ENCODE data around the gene FBXW5.

The FBXW5 gene, protein sequence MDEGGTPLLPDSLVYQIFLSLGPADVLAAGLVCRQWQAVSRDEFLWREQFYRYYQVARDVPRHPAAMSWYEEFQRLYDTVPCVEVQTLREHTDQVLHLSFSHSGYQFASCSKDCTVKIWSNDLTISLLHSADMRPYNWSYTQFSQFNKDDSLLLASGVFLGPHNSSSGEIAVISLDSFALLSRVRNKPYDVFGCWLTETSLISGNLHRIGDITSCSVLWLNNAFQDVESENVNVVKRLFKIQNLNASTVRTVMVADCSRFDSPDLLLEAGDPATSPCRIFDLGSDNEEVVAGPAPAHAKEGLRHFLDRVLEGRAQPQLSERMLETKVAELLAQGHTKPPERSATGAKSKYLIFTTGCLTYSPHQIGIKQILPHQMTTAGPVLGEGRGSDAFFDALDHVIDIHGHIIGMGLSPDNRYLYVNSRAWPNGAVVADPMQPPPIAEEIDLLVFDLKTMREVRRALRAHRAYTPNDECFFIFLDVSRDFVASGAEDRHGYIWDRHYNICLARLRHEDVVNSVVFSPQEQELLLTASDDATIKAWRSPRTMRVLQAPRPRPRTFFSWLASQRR

DNA sequence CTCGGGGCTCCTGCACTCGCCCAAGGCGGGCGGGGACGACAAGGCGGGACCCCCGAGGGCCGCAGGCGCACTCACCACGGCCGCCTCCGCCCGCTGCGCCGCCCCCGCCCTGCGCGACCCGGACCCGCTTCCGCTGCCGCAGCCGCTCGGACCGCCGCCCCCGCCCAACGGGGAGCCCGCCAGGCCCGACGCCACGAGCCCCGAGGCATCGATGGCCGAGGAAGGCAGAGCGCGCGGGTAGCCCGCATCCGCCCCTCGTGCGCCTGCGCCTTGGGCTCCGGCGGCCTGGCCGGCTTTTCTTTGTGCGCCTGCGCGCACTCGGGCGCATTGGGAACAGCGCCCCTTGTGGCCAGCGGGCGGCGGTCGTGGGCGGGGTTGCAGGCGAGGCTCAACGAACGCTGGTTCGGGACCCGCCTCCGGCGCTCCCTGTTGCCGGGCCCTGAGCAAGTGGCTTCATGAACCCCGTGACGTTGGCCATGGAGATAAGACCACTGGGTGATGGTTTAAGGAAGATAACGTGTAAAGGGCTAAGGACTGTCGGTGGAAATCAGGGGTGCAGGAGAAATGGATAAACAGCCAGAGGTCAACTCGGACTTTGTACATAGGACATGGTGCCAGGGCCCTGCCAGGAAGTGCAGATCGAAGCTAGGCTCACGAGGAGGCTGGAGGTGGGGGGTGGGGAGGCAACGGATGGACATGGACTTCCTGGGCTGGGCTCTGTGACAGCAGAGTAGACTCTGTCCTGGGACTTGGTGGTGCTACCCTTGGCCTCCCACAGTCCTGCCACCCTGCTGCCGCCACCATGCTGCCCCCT lies at the start of gene FBXW5, which contains the start of gene C8G:
Gene FBXW5 (minus strand): TSS at position 220 of the 814 bp plus-strand sequence. CDS start 655 bp downstream, outside the sequence.
Gene C8G (plus strand): TSS at position 725 of the 814 bp plus-strand sequence. CDS start 78 bp downstream, at position 803.
- in situ Hi-C loops (cut with HindIII; ENCODE audit: low sequenced_read_pairs), result loop anchor here (5.0 to 25.0 kb wide), 2 partner anchors 83 to 218 kb away; partner anchors contain the start of genes ABCA2, LRRC26 and TMEM210

DNA sequence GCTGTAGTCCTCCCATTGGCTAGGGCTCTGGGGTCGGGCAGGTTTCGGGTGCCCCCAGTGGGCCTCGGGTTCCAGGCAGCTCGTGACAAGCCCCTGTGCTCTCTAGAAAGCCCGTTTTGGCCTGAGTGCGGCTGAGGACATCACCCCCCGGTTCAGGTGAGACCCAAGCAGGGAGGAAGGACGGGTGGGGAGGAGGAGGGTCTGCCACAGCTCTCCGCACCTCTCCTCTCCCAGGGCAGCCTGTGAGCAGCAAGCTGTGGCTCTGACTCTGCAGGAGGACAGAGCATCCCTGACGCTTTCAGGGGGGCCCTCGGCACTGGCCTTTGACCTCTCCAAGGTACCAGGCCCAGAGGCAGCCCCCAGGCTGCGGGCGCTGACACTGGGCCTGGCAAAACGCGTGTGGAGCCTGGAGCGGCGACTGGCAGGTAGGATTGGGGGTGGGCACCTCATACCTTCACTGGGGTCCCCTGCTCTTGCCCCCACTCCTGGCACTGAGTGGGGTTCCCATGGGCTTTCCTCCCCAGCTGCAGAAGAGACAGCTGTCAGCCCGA lies 48.4 kb upstream of the FBXW5 start:
- in situ Hi-C loops (cut with HindIII; ENCODE audit: low sequenced_read_pairs), result no loop called here

DNA sequence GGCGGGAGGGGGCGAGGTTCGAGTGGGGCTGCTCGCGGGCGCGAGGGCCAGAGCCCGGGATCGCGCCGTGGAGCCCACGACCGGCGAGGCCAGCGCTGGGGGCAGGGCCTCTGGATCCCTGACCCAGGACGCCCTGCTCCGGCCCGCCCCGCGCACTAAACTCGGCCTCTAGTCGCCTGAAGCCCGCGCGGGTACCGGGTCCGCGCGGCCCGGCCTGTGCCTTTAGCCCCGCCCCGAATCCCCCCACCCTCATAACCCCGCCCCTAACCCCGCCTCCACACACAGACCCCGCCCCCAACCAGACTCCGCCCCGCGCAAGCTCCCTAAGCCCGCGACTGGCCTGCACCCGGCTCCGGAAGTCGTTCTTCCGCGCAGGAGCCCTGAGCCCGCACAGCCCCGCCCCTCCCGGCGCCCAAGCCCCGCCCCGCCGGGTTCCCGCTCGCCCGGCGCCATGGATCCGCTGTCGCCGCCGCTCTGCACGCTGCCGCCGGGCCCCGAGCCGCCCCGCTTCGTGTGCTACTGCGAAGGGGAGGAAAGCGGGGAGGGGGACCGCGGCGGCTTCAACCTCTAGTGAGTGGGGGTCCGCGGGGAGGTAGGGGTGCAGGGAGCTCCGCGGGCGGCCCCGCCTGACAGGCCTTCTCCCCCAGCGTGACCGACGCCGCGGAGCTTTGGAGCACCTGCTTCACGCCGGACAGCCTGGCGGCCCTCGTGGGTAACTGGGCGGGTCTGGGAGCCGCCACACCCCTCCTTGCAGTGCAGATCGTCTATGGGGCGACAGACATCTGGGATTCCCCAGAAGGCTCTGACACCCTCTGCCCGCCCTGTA lies 47.7 kb upstream of the FBXW5 start, which contains the start of gene PAXX:
Gene PAXX (plus strand): TSS at position 430 of the 826 bp plus-strand sequence. CDS start 22 bp downstream, at position 452.
- in situ Hi-C loops (cut with HindIII; ENCODE audit: low sequenced_read_pairs), result no loop called here

DNA sequence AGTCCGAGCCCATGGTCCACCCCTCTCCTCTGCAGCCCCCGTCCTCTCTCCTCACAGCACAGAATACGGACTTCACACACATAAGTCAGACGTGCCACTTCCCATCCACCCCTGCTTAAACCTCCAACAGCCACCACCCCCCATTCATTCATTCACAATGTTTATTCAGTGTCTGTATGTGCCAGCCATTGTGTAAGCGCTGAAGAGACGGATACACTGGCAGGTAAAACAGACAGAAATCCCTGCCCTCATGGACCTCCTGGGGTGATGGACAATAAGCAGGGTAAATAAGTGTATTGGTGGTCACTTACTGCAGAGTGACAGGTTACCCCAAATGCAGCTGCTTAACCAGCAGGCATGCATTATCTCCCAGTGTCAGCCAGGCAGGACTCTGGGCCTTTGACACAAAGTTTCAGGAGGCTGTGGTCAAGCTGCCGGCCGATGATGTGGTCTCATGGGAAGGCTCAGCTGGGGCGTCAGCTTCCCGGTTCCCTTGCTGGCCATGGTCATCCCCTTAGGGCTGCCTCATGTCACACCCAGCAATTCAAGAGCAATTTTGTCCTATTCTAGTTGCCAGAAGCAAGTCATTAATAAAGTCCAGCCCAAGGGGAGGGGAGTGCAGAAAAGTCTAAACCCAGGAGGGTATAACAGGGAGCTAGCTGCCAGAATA lies 45.8 kb upstream of the FBXW5 start:
- in situ Hi-C loops (cut with HindIII; ENCODE audit: low sequenced_read_pairs), result no loop called here

DNA sequence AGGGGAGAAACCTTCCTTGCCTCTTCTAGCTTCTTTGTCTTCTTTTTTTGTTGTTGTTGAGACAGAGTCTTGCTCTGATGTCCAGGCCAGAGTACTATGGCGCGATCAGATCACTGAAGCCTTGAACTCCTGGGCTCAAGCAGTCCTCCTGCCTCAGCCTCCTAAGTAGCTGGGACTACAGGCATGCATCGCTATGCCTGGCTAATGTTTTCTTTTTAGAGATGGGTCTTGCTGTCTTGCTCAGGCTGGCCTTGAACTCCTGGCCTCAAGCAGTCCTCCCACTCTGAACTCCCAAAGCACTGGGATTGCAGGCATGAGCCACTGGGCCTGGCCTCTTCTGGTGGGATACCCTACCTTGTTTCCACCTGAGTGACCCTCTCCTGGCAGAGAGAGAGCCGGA lies 44.3 kb upstream of the FBXW5 start:
- in situ Hi-C loops (cut with HindIII; ENCODE audit: low sequenced_read_pairs), result no loop called here

DNA sequence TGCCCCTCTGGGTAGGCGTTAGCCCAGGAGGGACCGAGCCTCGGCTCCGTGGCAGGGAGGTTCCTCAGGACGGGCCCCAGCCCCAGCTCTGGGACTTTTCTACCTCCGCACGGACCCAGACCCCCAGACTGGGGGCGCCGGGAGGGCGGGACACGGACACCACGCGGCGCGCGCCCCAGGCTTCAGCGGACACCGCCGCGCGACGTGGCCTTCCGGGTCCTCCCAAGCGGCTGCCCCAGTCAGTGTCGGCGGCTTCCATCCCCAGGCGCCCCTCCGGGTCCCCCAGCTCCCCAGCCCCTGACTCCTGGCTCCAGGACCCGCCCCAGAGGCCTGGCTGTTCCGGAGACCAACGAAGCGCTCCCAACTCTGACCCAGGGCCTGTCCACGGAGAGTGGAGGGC lies 41.3 kb upstream of the FBXW5 start:
- in situ Hi-C loops (cut with HindIII; ENCODE audit: low sequenced_read_pairs), result no loop called here

DNA sequence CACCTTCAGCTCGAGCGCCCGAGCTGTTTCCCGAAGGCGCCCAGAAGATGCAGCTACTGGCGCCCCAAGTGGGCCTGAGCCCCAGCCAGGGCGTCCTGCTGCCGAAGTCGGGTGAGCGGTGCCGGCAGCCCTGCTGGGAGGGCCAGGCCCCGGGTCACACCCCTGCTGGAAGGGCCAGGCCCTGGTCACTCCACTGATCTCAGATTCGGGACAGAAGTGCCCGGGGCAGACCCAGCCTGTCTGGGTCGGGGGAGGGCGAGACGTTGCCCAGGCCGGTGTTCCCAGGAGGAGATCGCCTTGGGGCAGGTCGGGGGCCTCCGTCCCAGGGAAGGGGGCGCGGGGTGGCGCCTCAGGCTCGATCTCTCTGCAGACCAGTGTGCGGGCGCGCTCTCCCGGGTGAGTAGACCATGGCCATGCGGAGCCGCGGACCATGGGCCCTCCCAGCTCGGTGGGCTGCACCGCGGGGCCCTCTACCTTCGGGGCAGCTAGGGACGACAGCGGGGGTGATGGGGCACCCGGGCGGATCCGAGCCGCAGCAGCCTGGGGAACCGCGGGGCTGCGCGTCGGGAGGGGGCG lies 40.6 kb upstream of the FBXW5 start:
- in situ Hi-C loops (cut with HindIII; ENCODE audit: low sequenced_read_pairs), result no loop called here

DNA sequence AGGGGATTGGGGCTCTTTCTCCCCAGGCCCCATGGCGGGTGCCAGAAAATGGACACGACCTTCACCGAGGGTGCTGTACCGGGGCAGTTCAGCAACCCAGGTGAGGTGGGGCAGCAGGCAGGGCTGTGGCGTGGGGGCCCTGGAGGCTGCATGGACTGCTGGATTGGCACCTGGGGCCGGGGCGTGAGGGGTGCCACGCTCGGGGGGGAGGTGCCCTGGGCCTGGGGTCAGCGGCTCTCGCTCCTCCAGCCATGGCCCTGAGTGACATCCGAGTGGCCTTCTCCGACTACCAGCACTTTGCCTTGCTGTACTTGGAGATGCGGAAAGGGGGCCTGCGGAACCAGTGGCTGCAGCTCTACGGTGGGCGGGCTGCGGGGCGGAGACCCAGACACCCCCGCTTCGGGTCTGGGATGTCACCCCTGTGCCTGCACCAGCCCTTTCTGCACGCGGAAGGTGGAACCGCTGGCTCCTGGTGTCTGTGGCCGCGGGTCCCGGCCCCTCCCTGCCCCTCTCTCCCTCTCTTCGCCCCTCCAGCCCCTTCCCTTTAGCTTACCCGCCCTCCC lies 40.0 kb upstream of the FBXW5 start:
- in situ Hi-C loops (cut with HindIII; ENCODE audit: low sequenced_read_pairs), result no loop called here

DNA sequence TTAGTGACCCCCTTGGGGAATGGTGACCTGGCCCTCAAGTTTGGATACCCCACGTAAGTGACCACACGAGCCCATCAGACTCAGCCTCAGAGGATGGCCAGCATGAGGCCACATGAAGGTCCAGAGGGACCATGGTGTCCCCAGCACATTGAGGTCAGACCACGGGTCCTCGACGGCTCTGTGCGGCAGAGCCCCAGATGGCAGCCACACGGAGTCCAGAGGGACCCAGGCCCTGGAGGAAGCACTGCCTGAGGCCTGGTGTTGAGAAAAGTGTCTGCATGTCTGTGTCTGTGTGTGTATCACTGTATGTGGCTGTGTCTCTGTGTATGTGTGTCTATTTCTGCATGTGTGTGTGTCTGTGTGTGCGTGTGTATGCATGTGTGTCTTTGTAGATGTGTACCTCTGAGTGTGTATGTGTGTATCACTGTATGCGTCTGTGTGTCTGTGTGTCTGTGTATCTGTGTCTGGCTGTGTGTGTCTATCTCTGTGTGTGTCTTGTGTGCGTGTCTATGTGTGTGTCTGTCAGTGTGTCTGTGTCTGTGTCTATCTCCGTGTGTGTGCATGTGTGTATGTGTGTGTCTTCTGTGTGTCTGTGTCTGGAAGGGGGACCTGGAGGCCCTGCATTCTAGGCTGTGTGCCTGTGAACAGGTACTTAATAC lies 39.2 kb upstream of the FBXW5 start:
- in situ Hi-C loops (cut with HindIII; ENCODE audit: low sequenced_read_pairs), result no loop called here

DNA sequence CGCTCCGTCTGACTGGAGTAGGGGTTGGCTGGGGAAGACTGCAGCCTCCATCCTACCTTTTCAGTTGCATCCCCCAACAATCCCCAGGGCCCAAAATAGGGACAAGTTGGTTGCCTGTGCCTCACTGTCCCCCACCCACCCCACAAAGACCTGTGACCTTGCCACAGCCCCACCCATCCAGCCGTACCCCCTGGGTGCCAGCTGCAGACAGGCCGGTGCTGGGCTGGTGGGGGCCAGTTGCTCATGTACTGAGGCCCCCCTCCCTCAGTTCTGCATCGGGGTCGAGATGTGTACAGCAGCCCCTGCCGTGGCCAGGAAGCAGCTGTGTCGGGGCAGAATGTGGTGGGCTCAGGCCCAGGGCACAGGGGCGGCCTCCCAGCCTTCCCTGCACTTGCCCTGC lies 38.6 kb upstream of the FBXW5 start:
- in situ Hi-C loops (cut with HindIII; ENCODE audit: low sequenced_read_pairs), result no loop called here

DNA sequence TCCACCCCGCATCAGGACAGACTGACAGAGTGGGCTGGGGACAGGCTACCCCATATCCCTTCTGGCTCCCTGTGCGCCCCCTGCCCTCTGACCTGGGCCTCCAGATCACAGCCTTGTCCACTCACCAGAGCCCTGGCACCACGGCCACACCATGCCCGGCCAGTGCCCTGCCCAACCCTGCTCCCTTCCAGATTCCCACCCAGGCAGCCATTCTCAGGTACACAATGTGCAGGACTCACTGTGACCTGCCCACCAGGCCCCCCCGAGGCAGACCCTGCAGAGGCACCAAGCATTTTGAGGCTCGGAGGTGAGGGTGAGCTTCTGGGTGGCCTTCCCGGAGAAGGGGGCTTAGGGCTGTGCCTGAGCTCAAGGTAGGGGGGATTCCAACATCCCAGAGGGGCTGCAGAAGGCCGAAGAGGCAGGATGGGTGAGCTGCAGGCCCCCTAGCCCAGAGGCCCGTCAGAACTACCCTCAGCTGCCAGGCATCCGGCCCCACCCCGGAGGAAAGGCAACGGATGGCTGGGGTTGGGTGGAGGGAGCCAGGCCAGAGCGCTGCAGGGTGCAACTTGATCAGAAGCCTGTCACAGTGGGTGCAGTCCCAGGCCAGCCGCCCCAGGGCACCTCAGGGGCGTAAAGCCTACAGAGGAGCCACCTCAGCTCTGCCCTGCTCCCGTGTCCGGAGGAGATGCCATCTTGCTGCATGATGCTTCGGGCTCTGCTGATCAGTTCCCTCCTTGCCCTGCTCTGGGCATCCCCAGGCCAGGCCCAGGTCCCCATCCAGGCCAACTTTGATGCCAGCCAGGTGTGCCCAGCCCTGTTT lies 37.9 kb upstream of the FBXW5 start, which contains the start of gene LCNL1:
Gene LCNL1 (plus strand): TSS at position 762 of the 820 bp plus-strand sequence. CDS start 594 bp downstream, outside the sequence.
- in situ Hi-C loops (cut with HindIII; ENCODE audit: low sequenced_read_pairs), result no loop called here

DNA sequence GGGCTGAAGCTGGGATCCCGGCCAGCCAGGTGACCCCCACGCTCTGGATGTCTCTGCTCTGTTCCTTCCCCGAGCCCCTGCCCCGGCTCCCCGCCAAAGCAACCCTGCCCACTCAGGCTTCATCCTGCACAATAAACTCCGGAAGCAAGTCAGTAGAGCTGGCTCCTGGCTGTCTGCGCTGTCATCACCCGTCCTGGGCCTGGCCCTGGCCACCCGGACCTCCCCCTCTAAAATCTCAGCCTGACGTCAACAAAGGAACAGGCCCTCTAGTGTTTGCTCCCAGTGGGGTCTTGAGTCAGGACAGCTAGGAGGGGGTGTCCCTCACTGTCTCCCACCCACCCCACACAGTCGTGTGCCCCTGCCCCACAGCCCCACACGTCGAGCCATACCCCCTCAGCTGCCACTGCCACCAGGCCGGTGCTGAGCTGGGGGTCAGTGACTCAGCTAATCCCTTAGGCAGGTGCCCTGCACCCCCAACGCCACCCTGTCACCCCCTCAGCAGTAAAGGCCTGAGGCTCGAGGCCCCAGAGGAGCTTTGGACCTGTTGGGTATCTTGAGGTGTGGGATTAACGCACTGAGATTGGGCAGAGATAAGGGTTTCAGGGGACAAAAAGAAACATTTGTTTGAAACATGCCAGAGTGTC lies 37.2 kb upstream of the FBXW5 start:
- in situ Hi-C loops (cut with HindIII; ENCODE audit: low sequenced_read_pairs), result no loop called here

DNA sequence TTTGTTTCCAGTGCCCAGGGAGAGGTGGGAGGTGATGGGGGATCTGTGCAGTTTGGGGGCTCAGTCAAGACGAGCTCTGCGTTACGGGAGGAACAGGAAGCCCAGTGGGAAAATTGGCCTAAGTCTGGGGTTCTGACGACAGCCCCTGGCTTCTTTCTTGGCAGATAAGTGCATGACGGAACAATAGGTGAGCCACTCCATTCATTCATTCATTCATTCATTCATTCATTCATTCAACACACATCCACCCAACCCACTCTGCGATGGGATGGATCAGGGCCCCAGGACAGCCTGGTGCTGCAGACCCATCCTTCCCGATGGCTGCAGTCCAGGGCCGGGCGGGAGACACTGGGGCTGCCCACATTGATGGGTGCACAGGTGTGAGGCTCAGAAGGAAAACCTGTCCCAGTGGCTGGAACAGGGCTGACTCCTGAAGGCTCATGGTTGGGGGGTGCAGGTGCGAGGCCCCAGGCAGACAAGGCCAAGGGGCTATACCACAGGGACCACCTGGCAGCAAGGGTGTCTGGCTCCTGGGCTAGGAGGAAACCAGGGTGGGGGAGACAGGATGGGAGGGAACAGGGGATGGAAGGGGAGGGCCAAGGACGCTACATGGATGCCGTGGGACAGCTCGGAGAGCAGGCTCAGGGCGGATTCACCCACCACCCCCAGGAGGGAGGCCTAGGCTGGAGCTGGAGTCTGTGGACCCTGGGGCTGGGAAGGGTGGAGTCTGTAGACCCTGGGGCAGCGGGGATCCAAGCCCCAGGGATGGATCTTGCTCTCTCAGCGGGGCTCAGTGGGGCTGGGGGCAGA lies 36.3 kb upstream of the FBXW5 start:
- in situ Hi-C loops (cut with HindIII; ENCODE audit: low sequenced_read_pairs), result no loop called here

DNA sequence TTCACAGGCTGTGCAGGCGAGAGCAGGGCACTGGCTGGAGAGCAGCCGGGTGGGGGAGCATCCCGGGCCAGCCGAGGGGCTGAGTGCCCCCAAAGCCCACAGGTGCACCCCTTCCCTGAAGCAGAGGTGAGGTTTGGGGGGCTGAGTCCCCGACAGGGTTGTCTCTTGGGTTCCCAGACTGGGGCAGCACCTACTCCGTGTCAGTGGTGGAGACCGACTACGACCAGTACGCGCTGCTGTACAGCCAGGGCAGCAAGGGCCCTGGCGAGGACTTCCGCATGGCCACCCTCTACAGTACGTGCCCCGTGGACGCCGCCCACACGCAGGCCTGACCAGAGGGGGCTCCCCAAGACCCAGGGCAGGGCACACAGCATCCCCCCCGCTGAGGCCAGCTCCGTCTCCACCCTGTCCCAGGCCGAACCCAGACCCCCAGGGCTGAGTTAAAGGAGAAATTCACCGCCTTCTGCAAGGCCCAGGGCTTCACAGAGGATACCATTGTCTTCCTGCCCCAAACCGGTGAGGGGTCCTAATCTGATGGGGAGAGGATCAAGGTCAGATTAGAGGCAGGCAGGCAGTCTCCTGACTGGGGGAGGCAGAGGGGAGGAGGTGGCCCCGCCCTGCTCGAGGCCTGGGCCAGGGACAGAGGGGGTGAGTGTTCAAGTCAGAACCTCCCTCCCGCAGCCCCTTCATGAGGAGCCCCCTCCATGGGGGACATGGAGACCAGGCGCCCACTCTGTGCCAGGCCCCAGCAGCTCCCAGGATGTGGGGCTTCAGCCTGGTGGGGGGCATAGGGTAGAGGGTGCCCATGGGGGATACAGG lies 35.4 kb upstream of the FBXW5 start:
- in situ Hi-C loops (cut with HindIII; ENCODE audit: low sequenced_read_pairs), result no loop called here

DNA sequence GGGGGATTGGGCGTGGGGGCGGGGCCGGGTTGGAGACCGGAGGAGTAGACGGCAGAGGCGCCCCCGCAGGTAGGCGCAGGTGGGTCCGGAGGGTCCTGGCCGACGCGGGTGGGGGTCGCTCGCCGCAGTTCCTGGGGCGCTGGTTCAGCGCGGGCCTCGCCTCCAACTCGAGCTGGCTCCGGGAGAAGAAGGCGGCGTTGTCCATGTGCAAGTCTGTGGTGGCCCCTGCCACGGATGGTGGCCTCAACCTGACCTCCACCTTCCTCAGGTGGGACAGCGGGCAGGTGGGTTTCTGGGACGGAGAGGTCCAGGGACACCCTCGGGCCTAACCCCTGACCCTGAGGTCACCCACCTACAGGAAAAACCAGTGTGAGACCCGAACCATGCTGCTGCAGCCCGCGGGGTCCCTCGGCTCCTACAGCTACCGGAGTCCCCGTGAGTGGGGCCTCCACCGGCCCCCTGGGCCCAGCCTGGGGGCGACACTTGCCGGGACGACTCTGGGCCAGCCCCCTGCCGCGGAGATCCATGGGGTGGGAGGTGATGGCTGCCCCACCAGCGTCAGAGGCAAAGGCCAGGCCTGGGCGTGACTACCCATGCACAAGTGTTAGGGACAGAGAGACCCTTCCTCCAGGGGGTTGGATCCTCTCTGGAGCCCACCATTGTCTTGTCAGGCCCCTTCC lies 34.5 kb upstream of the FBXW5 start:
- in situ Hi-C loops (cut with HindIII; ENCODE audit: low sequenced_read_pairs), result no loop called here

Measured in endothelial cell of hepatic sinusoid (primary cell).